DMS153 (cell line): ENCODE measurements around the gene ADAP1.
A peak's percentile ranks its signal among the peaks of the same experiment; 100 is the strongest.

Source experiments
- DNase-seq: peaks from one replicate; lab custom pipeline; 2025; lab: John Stamatoyannopoulos, UW

Gene ADAP1

GRCh38 chr7:988963-989529, 34.6 kb upstream of the ADAP1 start:
- no peak for DNase-seq

- no peak for DNase-seq
Observed at GRCh38 chr7:988426-988911, 34.0 kb upstream of the ADAP1 start.

- no peak for DNase-seq
Observed at GRCh38 chr7:987909-988308, 33.4 kb upstream of the ADAP1 start.

- DNase-seq, result no peak
Observed at GRCh38 chr7:986766-987751, 32.6 kb upstream of the ADAP1 start.

- DNase-seq, result no peak
Observed at GRCh38 chr7:985915-986741, 31.6 kb upstream of the ADAP1 start.

- DNase-seq, result no peak
Observed at GRCh38 chr7:985127-985416, 30.6 kb upstream of the ADAP1 start.

GRCh38 chr7:984361-985126, 30.1 kb upstream of the ADAP1 start:
- no peak for DNase-seq

GRCh38 chr7:983616-984071, 29.2 kb upstream of the ADAP1 start:
- no peak for DNase-seq

GRCh38 chr7:983004-983615, 28.6 kb upstream of the ADAP1 start, which contains the start of gene CYP2W1:
Gene CYP2W1 (plus strand): TSS chr7:983181. CDS start chr7:983212, 31 bp downstream.
- no peak for DNase-seq

- peak; percentile 25 for DNase-seq
Observed at GRCh38 chr7:982511-983003, 28.1 kb upstream of the ADAP1 start.

GRCh38 chr7:981793-982510, 27.5 kb upstream of the ADAP1 start:
- DNase-seq, result no peak

- DNase-seq, result no peak
Observed at GRCh38 chr7:979886-980571, 25.5 kb upstream of the ADAP1 start.

GRCh38 chr7:979151-979550, 24.7 kb upstream of the ADAP1 start:
- DNase-seq, result no peak

- no peak for DNase-seq
Observed at GRCh38 chr7:978416-979091, 24.1 kb upstream of the ADAP1 start.

GRCh38 chr7:978049-978346, 23.5 kb upstream of the ADAP1 start:
- DNase-seq, result no peak

- peak; percentile 65 for DNase-seq
Observed at GRCh38 chr7:977326-978048, 23.0 kb upstream of the ADAP1 start.

GRCh38 chr7:976901-977325, 22.4 kb upstream of the ADAP1 start:
- DNase-seq, result no peak

- DNase-seq, result no peak
Observed at GRCh38 chr7:975702-976473, 21.4 kb upstream of the ADAP1 start.
